ENCODE data around the gene C19orf47.

The C19orf47 gene, protein sequence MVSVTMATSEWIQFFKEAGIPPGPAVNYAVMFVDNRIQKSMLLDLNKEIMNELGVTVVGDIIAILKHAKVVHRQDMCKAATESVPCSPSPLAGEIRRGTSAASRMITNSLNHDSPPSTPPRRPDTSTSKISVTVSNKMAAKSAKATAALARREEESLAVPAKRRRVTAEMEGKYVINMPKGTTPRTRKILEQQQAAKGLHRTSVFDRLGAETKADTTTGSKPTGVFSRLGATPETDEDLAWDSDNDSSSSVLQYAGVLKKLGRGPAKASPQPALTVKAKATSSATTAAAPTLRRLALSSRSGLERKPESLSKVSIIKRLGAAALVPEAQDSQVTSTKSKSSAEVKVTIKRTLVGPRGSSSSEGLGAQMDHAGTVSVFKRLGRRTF

DNA sequence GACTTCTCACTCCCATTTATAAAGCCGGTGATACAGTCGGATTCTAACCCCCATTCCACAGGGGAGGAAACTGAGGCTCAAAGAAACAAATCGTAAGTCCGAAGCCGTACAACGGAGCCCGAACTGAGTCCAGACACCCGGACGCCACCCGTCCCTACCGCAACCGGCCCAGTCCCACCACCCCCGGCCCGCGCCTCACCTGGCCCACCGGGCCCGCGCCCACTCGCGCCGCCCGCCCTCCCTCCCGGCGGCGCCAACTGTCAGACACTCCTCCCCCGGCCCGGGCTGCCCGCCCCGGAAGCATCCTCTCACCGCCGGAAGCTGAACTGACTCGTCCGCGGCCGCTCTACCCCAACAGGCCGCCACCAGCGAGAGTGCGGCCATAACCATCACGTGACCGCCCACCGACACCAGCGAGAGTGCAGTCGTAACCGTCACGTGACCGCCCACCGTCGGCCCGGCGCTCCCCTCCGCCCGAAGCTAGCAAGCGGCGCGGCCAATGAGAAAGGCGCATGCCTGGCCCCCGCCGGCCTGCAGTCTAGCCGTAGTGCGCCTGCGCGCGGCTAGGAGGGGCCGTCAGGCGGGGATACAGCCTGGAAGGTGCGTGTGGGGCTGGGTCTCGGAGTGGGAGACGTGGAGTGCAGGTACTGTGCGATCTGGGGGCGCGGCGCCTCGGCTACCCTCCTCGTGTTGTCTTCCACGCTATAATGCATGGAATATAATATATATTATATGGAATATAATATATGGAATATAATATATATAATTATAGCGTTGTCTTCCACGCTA is at the start of gene C19orf47, which contains the start of gene PLD3:
C19orf47 (minus strand) TSS at position 273 of the 789 bp plus-strand sequence. CDS start 6,540 bp downstream, outside the sequence.
PLD3 (plus strand) TSS at position 571 of the 789 bp plus-strand sequence. CDS start 17,789 bp downstream, outside the sequence.
- peak; percentile 89 for DNase-seq (ENCODE audit: low read depth)

DNA sequence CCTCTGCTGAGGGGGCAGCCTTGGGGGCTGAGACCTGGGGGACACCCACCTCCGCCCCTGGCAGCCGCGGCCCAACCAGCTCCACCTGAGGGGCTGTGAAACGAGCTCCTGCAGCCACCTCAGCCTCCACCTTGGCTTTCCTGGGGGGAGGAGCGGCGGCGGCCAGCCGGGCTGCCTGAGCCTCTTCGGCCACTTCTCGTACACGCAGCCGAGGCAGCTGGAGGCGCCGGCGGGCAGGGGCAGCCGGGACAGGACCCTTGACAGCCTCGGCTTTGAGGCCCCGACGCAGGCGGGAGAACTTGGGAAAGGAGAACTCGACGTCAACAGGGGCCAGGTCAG is 49.3 kb upstream of the C19orf47 start:
- DNase-seq (ENCODE audit: low read depth) = no peak

DNA sequence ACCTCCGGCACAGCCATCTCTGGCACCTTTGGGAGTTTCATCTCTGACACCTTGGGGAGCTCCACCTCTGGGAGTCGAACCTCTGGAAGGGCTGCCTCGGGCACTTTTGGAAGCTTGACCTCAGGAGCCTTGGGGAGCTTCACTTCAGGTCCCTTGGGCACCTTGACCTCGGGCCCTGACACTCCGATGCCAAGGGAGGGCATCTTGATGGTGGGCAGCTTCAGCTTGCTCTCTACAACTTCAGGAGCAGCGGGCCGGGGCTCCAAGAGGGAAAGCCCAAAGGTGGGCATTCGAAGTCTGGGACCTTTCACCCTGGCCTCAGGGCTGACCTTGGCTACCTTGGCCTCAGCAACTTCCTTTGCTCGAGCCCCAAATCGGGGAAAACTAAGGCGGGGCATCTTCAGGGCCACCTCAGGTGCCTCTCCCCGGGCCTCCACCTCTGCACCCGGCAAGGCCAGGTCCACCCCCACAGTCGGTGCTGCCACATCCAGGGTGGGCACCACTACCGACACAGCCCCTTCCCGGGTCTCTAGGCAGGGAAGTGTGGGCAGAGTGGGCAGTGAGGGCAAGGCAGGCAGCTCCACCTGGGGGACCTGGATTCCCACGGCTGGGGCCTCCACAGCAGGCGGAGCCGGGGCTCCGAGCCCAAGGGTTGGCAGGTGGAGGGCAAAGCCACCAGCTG is 48.8 kb upstream of the C19orf47 start:
- DNase-seq (ENCODE audit: low read depth) = no peak

DNA sequence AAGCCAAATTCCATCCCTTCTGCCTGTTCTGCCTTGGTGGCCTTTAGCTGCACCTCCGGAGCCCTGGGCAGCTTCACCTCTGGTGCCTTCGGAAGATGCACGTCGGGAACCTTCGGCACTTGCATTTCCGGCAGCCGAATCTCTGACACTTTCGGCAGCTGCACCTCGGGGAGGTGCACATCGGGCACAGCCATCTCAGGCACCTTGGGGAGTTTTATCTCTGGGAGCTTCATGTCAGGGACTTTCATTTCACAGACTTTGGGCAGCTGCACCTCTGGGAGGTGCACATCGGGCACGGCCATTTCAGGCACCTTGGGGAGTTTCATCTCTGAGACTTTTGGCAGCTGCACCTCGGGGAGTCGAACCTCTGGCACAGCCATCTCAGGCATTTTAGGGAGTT is 47.8 kb upstream of the C19orf47 start:
- DNase-seq (ENCODE audit: low read depth) = no peak

DNA sequence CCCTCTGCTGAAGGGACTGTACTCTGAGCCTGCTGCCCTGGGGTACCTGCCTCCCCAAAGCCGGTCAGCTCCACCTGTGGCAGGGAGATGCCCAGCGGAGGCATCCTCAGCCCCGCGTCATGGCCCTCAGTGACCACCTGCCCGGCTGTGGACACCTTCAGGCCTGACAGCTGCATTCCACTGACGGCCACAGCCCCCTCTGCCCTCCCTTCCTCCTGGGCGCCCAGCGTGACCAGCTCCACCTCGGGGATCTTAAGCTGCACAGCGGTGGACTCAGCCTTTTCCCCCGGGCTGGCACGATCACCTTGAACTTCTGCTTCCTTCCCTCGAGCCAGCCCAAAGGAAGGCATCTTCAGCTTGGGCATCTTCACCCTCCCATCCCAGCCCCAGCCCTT is 46.6 kb upstream of the C19orf47 start:
- DNase-seq (ENCODE audit: low read depth) = no peak

DNA sequence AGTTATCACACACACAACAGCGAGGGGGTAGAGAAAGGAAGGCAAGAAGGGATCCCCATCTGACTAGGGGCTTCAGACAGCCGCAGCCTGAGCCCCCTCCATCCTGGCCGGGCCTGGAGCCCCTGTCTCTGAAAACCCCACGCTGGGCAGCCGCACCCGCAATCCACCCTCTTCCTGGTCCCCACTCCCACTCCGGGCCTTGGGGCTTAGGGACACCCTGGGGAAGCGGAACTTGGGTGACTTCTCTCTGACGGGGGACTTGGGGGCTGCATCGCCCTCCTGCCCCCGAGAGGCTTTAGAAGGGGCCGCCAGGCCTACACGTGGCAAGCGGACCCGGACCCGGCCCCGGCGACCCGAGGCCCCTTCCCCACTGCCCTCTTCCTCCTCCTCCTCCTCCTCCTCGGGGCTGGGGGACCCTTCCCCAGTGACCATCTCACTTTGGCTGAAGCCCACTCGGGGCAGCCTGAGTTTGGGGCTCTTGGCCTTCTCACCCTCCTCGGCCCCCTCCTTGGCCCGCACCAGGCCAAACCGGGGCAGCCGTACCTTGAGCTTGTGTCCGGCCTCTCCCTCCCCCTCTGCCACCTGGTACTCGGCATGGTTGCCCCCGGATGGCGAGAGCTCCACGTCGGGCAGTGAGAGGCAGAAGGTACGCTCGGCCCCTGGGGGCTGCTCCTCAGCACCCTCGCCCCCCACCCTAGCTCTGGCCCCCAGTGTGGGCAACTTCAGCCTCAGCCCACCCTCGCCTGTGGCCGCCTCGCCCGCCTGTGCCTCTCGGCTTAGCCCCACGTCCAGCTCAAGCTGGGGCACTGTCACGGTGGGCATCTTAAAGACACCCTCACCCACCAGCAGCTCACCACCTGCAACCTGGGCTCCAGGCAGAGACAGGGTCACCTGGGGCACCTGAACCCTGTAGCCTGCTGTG is 46.0 kb upstream of the C19orf47 start:
- no peak for DNase-seq (ENCODE audit: low read depth)

DNA sequence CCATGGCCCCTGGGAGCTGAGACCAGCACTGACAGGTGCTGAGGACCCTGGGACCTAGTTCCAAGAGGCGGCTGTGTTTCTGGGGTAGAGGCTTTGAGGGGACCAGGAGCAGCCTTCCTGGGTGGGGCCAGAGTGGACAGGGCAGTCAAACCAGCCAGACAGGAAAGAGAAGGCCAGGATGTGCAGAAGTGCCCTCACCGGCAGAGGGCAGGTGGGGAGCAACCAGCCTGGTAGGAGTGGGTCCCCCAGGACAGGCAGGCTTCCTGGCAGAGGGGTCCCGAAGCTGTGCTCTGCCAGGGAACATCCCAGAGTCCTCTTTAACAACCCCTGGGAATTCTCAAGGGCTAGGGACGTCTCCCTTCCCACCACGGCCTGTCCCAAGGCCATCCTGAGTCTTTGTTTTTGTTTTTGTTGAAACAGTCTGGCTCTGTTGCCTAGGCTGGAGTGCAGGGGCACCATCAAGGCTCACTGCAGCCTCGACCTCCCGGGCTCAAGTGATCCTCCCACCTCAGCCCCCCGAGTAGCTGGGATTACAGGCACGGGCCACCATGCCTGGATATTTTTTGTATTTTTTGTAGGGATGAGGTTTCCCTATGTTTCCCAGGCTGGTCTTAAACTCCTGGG is 44.8 kb upstream of the C19orf47 start:
- no peak for DNase-seq (ENCODE audit: low read depth)

DNA sequence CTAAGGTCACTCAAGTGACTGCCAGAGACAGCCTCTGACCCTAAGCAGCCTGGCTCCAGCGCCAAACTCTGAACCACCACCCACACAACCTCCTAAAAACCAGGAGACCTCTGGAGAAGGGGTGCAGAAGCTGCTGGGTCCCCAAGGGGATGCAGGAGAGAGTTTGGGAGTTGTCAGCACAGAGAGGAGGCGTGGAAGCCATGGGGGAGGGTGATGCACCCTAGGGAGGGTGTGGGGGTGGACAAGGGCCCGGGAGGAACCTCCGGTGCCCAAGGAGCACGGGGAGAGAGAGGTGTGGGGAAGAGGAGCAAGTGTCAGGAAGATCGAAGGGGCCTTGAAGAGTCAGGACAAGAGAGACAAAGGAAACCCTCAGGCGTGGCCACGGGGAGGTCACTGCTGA is 43.9 kb upstream of the C19orf47 start:
- no peak for DNase-seq (ENCODE audit: low read depth)

DNA sequence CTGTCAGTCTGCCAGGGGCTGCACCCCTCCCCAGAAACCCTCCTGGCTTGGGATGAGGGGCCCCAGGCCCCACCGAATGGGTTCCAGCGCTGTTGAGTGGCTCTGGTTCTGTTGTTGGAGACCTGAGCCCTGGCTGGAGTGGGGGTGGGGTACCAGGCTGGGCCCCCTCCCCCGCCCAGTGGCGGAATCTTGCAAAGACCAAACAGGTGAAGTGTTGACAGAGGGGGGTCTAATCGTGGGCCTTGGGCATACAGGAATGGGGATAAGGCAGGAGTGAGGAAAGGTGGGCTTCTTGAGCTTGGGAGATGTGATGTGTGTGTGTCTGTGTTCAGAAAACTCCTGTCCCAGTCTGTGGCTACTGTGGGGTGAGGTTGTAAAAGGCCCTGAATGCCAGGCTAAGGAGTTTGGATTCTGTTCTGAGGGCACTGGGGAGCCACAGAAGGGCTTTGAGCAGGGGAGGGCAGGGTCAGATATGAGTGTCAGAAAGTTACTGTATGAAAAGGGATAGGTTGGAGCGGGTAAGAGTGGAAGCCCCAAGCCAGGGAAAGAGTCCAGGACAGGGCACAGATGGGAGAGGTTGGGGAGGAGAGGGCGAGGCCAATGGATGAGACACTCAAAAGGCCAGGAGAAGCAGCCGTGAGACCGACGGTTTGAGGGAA is 42.0 kb upstream of the C19orf47 start, which contains the start of gene HIPK4:
HIPK4 (minus strand) TSS at position 98 of the 659 bp plus-strand sequence. CDS start 279 bp downstream, outside the sequence.
- no peak for DNase-seq (ENCODE audit: low read depth)

DNA sequence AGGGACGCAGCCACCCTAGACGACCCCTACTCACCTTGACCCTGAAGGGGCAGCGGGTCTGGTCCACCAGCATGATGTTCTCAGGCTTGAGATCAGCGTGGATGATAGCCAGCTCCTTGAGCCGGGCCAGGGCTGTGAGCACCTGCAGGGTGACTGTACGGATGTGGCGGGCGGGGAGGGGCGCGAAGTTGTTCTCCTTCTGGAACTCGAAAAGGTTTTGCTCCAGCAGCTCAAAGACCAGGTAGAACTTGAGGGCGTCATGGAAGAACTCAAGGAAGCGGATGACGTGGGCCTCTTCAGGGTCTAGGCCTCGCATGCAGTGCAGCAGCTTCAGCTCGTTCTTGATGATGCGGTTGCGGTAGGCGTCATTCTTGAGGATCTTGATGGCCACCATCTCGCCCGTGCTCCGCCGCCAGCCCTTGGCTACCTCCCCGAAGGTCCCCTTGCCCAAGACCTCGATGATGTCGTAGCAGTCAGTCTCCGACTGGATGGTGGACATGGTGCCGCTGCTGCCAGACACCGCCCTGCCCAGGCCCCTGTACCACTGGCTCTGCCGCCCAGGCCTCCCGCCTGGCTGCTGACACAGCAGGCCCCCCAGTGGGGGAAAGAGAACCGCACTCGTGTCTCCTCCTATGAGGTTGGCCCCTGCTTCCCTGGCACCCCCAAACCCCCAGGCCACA is 41.3 kb upstream of the C19orf47 start:
- DNase-seq (ENCODE audit: low read depth) = no peak

DNA sequence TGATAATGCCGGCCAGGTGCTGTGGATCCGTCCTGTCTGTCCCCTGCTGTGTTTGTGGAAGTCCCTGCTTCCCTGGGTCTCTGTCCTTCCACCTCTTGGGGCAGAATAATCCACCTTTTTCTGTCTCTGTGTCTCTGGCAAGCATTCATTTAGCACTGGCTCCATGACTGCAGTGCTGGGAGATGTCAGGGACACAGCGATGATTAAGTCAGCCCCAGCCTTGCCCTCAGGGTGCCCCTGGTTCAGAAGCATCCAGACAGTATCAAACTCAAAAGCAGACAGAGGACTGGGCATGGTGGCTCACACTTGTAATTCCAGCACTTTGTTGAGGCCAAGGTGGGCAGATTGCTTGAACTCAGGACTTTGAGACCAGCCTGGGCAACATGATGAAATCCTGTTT is 40.3 kb upstream of the C19orf47 start:
- no peak for DNase-seq (ENCODE audit: low read depth)

DNA sequence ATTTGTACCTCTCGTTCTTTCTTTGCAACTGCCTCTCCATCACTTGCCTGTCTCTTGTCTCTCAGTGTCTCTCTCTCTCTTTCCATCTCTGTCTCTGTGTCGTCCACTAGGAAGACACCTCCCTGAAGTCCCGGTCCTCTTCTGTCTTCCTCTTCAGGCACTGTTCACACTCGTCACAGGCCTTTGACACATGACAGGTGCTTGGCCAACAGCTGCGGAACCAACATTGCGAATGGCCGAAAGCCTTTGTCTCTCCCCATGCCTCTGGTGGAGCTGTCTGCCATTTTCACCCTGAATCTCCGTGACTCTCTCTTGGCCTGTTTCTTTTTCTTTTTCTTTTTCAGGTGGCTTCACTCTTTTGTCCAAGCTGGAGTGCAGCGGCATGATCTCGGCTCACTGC is 39.0 kb upstream of the C19orf47 start:
- no peak for DNase-seq (ENCODE audit: low read depth)

DNA sequence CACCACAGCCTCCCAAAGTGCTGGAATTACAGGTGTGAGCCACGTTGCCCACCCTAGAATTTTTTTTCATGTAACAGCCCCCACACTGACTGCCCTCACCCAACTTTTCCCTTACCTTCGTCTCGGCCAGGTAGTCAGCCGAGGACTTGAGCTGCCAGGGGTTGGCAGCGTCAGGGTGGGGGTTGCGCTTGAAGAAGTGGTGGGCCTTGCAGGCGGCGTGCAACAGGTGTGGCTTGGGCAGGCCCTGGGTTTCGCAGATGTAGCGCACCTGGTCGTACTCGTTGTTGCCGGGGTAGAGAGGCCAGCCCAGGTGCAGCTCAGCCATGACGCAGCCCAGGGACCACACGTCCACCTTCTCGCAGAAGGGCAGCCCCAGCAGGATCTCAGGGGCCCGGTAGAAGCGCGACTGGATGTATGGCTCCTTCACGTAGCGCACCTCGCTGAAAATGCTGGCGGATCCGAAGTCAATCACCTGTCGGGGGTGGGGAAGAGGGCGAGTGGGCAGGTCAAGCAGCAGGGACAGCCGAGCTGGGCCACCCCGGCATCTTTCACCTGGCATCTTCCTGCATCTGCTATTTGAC is 35.6 kb upstream of the C19orf47 start:
- no peak for DNase-seq (ENCODE audit: low read depth)

DNA sequence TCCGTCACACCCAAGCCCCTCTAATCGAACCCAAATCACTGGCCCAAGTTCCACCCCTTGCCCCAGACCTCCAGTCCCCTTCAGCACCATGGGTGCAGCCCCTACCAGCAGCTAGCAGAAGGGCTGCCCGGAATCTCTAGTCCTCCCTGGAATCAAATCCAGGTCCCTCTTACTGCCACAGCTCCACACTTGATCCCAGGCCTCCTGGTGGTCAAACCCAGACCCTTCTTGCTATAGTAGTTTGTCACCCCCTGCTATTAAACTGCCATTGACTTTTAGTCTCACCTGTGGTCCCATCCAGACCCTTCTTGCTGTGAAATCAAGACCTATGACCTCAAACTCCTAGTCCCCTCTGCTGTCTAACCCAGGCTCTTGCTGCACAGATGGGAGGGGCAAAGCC is 33.1 kb upstream of the C19orf47 start:
- DNase-seq (ENCODE audit: low read depth) = no peak

DNA sequence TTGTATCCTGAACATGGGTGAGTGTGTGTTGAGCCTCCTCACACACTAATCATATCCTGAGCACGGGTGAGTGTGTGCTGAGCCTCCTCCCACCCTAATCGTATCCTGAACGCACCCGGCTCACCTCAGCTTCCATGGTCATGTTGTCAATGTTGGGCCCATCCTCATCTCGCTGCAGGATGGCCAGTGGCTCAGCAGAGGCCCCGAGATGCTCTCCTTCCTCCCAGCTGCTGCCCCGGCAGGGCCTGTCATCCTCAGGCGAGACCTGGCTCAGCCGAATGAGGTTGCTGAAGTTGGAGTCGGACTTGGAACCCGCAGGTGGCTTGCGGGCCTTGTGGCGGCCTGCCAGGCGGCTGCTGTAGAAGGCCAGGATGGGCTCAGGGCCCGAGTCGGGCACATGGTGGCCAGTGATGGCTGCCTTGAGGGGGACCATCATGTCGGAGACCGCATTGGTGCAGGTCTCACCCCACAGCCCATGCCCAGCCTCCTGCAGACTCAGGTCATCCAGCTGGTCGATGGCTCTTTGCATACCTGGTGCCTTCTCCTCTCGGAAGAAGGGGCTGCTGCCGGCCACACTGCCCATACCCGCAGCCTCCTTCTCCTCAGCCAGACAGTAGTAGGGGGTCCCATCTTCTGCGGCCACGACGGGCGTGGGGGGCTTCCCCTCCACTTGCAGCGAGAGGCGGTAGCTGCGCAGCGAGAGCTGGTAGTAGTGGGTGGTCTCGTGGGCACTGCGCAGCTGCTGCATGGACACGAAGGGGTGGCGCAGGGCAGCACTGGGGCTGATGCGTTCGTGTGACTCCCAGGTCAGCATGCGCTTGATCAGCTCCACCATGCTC is 32.2 kb upstream of the C19orf47 start:
- DNase-seq (ENCODE audit: low read depth) = no peak

DNA sequence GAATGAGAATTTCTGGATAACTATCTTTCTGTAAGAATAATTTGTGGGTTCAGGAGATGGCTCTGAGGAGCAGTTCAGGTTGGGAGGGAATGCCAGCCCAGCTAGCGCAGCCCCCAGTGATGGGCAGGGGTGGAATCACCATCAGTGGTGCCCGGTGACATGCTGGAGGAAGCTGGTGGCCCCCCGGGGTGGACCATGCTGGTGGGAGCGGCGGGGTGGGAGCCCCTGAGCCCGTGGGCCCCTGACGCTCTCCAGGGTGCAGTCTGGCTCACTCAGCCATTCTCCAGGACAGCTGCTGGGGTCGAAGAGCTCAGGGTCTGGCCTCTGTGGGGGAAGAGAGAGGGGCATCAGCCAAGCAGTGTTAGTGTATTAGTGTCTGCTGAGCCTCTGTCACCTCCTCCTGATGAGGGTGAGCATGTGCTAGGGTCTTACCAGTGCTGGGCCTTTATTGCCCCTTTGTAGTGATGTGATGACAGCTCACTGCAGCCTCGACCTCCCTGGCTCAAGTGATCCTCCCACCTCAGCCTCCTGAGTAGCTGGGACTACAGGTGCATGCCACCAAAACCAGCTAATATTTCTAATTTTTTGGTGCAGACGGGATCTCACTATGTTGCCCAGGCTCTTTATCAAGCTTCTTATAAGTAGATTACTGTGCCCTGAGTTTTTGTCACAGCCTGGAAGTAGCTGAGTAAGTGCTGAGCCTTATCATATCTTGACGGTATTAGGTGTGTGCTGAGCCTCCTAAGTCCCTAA is 31.4 kb upstream of the C19orf47 start:
- no peak for DNase-seq (ENCODE audit: low read depth)

DNA sequence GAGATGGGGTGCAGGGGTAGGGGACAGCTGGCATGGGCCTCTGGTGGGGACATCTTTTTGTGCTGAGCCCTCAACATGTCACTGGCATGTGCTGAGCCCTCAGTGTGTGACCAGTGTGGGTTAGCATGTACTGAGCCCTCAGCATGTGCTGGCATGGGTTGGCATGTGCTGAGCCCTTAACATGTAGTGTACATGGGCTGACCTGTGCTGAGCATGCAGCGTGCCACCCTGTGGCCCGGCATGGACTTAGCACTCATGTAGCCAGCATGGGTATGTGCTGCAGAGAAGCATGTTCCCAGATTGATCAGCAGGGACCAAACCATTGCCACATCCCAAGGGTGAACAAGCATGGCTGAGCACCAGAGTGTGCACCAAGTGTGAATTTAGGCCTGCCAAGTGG is 30.3 kb upstream of the C19orf47 start:
- no peak for DNase-seq (ENCODE audit: low read depth)

DNA sequence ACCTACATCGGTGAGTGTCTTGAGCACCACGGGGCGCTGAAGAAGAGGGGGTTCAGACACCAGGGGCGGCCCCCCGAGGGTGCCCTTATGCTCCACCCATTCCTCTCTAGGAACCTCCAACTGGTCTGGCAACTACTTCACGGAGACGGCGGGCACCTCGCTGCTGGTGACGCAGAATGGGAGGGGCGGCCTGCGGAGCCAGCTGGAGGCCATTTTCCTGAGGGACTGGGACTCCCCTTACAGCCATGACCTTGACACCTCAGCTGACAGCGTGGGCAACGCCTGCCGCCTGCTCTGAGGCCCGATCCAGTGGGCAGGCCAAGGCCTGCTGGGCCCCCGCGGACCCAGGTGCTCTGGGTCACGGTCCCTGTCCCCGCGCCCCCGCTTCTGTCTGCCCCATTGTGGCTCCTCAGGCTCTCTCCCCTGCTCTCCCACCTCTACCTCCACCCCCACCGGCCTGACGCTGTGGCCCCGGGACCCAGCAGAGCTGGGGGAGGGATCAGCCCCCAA is 29.7 kb upstream of the C19orf47 start:
- no peak for DNase-seq (ENCODE audit: low read depth)
